A549 (cell line): ENCODE measurements around the gene TXNDC15.

Source experiments
- CEBPB ChIP-seq, 2 experiments: fragments of >200 bp in 1 of 2; sonication (Bioruptor Twin) in 1 of 2; formaldehyde crosslinking in 1 of 2; IDR thresholded peaks; 2 replicates each; pipeline ENCODE4 v1.6.1; 2012 to 2016
- CTCF ChIP-seq: fragments of >200 bp; sonication (Bioruptor Twin); formaldehyde crosslinking; IDR thresholded peaks from 3 replicates; pipeline ENCODE4 v1.5.1; 2016
- HEYL ChIP-seq: fragments of 250-450 bp; sonication (Bioruptor Pico); IDR thresholded peaks from 2 replicates; pipeline ENCODE4 v1.8.0; 2021; ENCODE audit warnings: mild to moderate bottlenecking, moderate library complexity
- MAZ ChIP-seq: fragments of 150-350 bp; IDR thresholded peaks from 2 replicates; pipeline ENCODE4 v1.6.1; 2014; ENCODE audit warnings: antibody characterized with exemption, low read depth, low read length, borderline replicate concordance
- POLR2A ChIP-seq: IDR thresholded peaks from 2 replicates; pipeline ENCODE4 v1.6.1; 2012; ENCODE audit warnings: mild to moderate bottlenecking, low read length
- RAD21 ChIP-seq, 2 experiments: fragments of >200 bp in 1 of 2; sonication (Bioruptor Twin) in 1 of 2; formaldehyde crosslinking in 1 of 2; IDR thresholded peaks in 1 of 2; conservative IDR thresholded peaks in 1 of 2; 2 replicates in 1 of 2; 3 replicates in 1 of 2; pipeline ENCODE4 v1.6.1; 2012 to 2018; ENCODE audit warnings: inconsistent platforms in 1 of 2
- RCOR1 ChIP-seq: fragments of 150-350 bp; IDR thresholded peaks from 2 replicates; pipeline ENCODE4 v1.6.1; 2014; ENCODE audit warnings: antibody characterized with exemption, low read length, low read depth
- REST ChIP-seq: fragments of 200-600 bp; sonication (generic); IDR thresholded peaks from 2 replicates; pipeline ENCODE4 v1.6.1; 2016; ENCODE audit warnings: antibody characterized with exemption, mild to moderate bottlenecking, moderate library complexity
- TP53 ChIP-seq: fragments of 250-450 bp; sonication (Bioruptor Pico); IDR thresholded peaks from 2 replicates; pipeline ENCODE4 v1.5.0; 2021; ENCODE audit warnings: mild to moderate bottlenecking, moderate library complexity
- ZFP36 ChIP-seq: fragments of 450-650 bp; IDR thresholded peaks from 2 replicates; pipeline ENCODE4 v1.6.1; 2014; ENCODE audit warnings: borderline replicate concordance; ENCODE audit not compliant: partially characterized antibody

GRCh38 chr5:134877159-134877558 is 3.0 kb downstream of the TXNDC15 start:
- no peak for TF ChIP-seq RCOR1
- no peak for TF ChIP-seq CTCF
- TF ChIP-seq CEBPB (IDR thresholded peaks at IDR 0.05): no peak
- no peak for TF ChIP-seq HEYL (CRISPR knock-in tag)
- TF ChIP-seq POLR2A: no peak
- no peak for TF ChIP-seq RAD21 (conservative IDR thresholded peaks at IDR 0.05 in 1 of 2, IDR thresholded peaks at IDR 0.05 in 1 of 2)
- no peak for TF ChIP-seq MAZ
- no peak for TF ChIP-seq TP53
- no peak for TF ChIP-seq ZFP36
- TF ChIP-seq REST: no peak
